A673 (cell line): ENCODE measurements around the gene DLG2. TPM values are rescaled to one million over a fixed set of nuclear protein-coding genes. Genes with fewer than 3 reads are reported as not detected.
A peak's percentile ranks its signal among the peaks of the same experiment; 100 is the strongest.

Source experiments
- BruUV-seq: library from RNA; stranded (reverse); fragments of 400-500 nt; replicated peaks from 2 replicates; lab custom pipeline; 2021; lab: Mats Ljungman, UMichigan
- CTCF ChIA-PET: fragments of 300-600 bp; sonication (Branson Sonifier 250); formaldehyde crosslinking; loops from one replicate; lab custom pipeline; 2022; ENCODE audit warnings: antibody characterized with exemption; lab: Charles Lee
- POLR2A ChIA-PET: fragments of 300-600 bp; sonication (Branson Sonifier 250); formaldehyde crosslinking; loops from one replicate; lab custom pipeline; 2022; ENCODE audit warnings: antibody characterized with exemption; ENCODE audit not compliant: low non-redundant PET; lab: Charles Lee
- DNase-seq: peaks from one replicate; pipeline ENCODE4 v3.0.0-alpha.2; 2015; ENCODE audit warnings: low spot score
- H3K27ac ChIP-seq: fragments of 200-600 bp; sonication (generic); 2 replicates; pipeline ENCODE4 v1.5.1; 2016; ENCODE audit warnings: mixed run types, low read depth, mild to moderate bottlenecking, mixed read lengths, antibody characterized with exemption, low read length; ENCODE audit not compliant: poor library complexity, severe bottlenecking
- H3K27me3 ChIP-seq: fragments of 200-600 bp; sonication (generic); replicated peaks from 2 replicates; pipeline ENCODE4 v1.6.1; 2017; ENCODE audit warnings: mixed run types, low read depth, mild to moderate bottlenecking, mixed read lengths, antibody characterized with exemption, low read length; ENCODE audit not compliant: insufficient read depth, poor library complexity
- H3K36me3 ChIP-seq: fragments of 200-600 bp; sonication (generic); 2 replicates; pipeline ENCODE4 v1.6.1; 2016; ENCODE audit warnings: mixed run types, mild to moderate bottlenecking, mixed read lengths, antibody characterized with exemption, low read length; ENCODE audit not compliant: insufficient read depth, poor library complexity, severe bottlenecking
- H3K4me1 ChIP-seq: fragments of 200-600 bp; sonication (generic); 2 replicates; pipeline ENCODE4 v1.6.1; 2017; ENCODE audit warnings: mixed run types, mild to moderate bottlenecking, mixed read lengths, antibody characterized with exemption, low read length; ENCODE audit not compliant: insufficient read depth, poor library complexity, severe bottlenecking
- H3K4me3 ChIP-seq: fragments of 200-600 bp; sonication (generic); 2 replicates; pipeline ENCODE4 v1.5.1; 2016; ENCODE audit warnings: low read depth, mixed run types, mild to moderate bottlenecking, mixed read lengths, low read length; ENCODE audit not compliant: poor library complexity, severe bottlenecking
- H3K9me3 ChIP-seq: fragments of 200-600 bp; sonication (generic); 2 replicates; pipeline ENCODE4 v1.6.1; 2016; ENCODE audit warnings: mixed run types, low read depth, mild to moderate bottlenecking, mixed read lengths, antibody characterized with exemption, low read length; ENCODE audit not compliant: poor library complexity, severe bottlenecking
- EZH2 ChIP-seq: fragments of 200-600 bp; sonication (generic); IDR thresholded peaks from 2 replicates; pipeline ENCODE4 v1.6.1; 2017; ENCODE audit warnings: borderline replicate concordance, low read depth, mild to moderate bottlenecking, mixed read lengths, antibody characterized with exemption, low read length; ENCODE audit not compliant: poor library complexity, severe bottlenecking
- intact Hi-C: fragments of 100-400 bp; cut with micrococcal nuclease; formaldehyde crosslinking; loops from one replicate; pipeline ENCODE4 v1.10.0; 2022; ENCODE audit not compliant: unreplicated experiment
- total RNA-seq: library from RNA; stranded (reverse); gene quantifications from 2 replicates; pipeline ENCODE4 v1.2.3, GENCODE V29; 2021
- TF ChIP-seq, protein P1 (sequence below): fragments of 300-800, 200-600 bp; sonication (generic); conservative IDR thresholded peaks from 2 replicates; pipeline ENCODE4 v1.5.1; 2017; ENCODE audit warnings: low read depth, mild to moderate bottlenecking, antibody characterized with exemption, low read length, moderate library complexity, mixed read lengths

The DLG2 gene
- total RNA-seq, 1 experiment from 2014 or later, result 277 TPM

DNA sequence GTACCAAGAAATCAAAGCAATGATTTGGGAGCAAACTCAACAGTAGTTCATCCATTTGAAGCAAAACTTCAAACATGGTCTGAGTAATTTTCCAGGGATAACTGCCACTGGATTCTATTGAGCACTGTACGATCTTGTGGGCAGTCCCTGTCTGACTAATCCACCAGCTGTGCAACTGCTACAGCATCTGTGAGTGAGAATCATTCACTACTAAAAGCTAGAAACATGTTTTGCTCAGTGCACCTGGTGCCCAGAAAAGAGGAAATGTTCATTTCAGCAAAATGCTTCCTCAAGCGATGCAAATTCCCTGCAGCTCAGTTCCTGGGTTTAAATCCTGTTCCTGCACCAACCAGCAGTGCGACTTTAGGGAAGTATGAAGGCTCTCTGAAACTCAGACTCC lies 1077.9 kb downstream of the DLG2 start:
- H3K4me3 ChIP-seq, result no peak overlapping the region
- H3K27ac ChIP-seq, result no peak overlapping the region
- H3K4me1 ChIP-seq, result no peaks in the 10 kb centered on the region
- H3K36me3 ChIP-seq, result no peaks in the 10 kb centered on the region
- intact Hi-C loops, result no loop called here
- no TSS peak for BruUV-seq
- H3K9me3 ChIP-seq, result no peaks in the 10 kb centered on the region
- no peaks in the 10 kb centered on the region for H3K27me3 ChIP-seq
- CTCF ChIA-PET, result no interaction called here
- TF ChIP-seq, protein P1, sequence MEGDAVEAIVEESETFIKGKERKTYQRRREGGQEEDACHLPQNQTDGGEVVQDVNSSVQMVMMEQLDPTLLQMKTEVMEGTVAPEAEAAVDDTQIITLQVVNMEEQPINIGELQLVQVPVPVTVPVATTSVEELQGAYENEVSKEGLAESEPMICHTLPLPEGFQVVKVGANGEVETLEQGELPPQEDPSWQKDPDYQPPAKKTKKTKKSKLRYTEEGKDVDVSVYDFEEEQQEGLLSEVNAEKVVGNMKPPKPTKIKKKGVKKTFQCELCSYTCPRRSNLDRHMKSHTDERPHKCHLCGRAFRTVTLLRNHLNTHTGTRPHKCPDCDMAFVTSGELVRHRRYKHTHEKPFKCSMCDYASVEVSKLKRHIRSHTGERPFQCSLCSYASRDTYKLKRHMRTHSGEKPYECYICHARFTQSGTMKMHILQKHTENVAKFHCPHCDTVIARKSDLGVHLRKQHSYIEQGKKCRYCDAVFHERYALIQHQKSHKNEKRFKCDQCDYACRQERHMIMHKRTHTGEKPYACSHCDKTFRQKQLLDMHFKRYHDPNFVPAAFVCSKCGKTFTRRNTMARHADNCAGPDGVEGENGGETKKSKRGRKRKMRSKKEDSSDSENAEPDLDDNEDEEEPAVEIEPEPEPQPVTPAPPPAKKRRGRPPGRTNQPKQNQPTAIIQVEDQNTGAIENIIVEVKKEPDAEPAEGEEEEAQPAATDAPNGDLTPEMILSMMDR, result no peak
- TF ChIP-seq EZH2, result no peak
- no peak for DNase-seq
- POLR2A ChIA-PET, result no interaction called here

DNA sequence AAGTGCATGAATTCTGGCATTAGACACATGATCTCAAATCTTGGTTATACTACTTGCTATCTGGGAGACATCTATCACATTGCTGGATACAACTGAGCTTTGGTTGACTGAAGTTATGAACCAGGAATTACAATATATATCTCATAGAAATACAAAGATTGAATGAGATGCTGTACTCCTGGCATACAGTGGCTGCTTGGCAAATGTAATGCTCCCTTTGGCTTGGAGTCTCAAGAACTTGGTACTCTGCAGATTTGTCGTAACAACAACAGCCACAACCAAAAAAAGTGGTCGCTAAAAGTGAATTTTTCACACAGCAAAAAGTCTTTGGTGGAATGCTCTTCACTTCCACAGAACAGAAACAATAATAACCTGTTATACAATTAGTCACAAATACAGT lies 1082.6 kb downstream of the DLG2 start:
- intact Hi-C loops, result no loop called here
- CTCF ChIA-PET, result no interaction called here
- H3K4me3 ChIP-seq, result no peak overlapping the region
- BruUV-seq, result no TSS peak
- H3K36me3 ChIP-seq, result no peaks in the 10 kb centered on the region
- no peaks in the 10 kb centered on the region for H3K9me3 ChIP-seq
- no peak for DNase-seq
- no peak overlapping the region for H3K27ac ChIP-seq
- H3K27me3 ChIP-seq, result no peaks in the 10 kb centered on the region
- TF ChIP-seq EZH2, result no peak
- TF ChIP-seq, protein P1, result no peak
- POLR2A ChIA-PET, result no interaction called here
- no peaks in the 10 kb centered on the region for H3K4me1 ChIP-seq

DNA sequence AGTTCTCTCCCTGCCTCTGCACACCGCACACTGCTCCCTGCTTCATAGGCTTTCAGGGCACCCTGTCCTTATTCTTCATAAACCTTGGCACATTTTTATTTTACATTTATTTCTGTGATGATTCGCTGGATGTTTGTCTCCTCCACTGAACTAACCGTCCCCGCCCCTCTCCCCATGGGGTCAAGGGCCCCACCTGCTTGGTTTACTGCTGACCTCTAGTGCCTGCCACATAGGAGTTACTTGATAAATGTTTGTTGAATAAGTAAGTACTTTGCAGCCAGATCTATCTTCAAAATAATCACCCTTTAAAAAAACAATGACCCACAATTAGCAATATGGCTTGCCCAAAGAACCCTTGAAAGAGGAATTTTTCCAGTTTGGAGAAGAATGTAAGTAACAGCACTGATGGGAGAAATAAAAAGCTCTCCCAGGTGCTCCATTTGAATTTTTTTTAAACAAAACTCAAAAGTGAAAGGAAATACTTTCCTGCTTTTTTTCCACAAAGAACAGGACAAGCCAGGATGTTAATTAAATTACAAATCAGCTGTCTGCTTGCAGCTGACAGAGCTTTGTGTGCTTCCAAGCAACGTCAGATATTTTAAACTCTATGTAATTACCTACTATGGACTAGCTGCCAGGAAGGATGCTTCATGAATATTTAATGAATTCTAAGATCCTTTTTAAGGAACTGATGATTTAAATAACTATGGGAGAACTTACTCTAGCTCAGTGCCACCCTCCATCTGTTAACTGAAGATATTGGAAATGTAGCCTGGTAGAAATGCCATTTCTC lies 1083.6 kb downstream of the DLG2 start:
- Histone ChIP-seq H3K4me1 (no peaks in the 10 kb centered on the region), H3K9me3 (no peaks in the 10 kb centered on the region), H3K36me3 (no peaks in the 10 kb centered on the region), H3K27me3 (no peaks in the 10 kb centered on the region), H3K27ac (no peak overlapping the region), H3K4me3 (no peak overlapping the region)
- DNase-seq, result peak; percentile 7
- TF ChIP-seq, protein P1, result no peak
- no peak for TF ChIP-seq EZH2
- ChIA-PET POLR2A (no interaction called here), CTCF (no interaction called here)
- intact Hi-C loops, result no loop called here
- no TSS peak for BruUV-seq
